Measurements from ENCODE around the gene STXBP5L. TPM values are rescaled to one million over a fixed set of nuclear protein-coding genes. Genes with fewer than 3 reads are reported as not detected.

STXBP5L gene
- total and polyA plus RNA-seq, 10 of the 15 experiments (the other 5 are each of a cell fraction or from before 2014, with no cell fraction given), result under 0.01 to 0.08 (median 0.04) TPM; not detected in 6

- TF ChIP-seq ZNF592 (IDR thresholded peaks at IDR 0.05), result no peak
- TF ChIP-seq WRNIP1 (IDR thresholded peaks at IDR 0.05; ENCODE audit: borderline replicate concordance, low read depth, low read length), result no peak
- no peak for TF ChIP-seq BRCA1 (IDR thresholded peaks at IDR 0.05; ENCODE audit: low read depth, low read length)
- TF ChIP-seq PAX8 (IDR thresholded peaks at IDR 0.05), result no peak
- TF ChIP-seq MEF2A (IDR thresholded peaks at IDR 0.05; ENCODE audit: insufficient read depth, low read depth, low read length), result no peak
These were observed 1.5 kb downstream of the STXBP5L start (continued) for GRCh38 chr3:120909602-120909878.

GRCh38 chr3:120926146-120926545 is 18.1 kb downstream of the STXBP5L start:
- RAD21 ChIA-PET (ENCODE audit: unreplicated experiment), result no interaction called here
- FAIRE-seq, result no peak
- SMC1A ChIA-PET (ENCODE audit: uncharacterized antibody, unreplicated experiment), result no interaction called here
- Histone ChIP-seq H3K4me2 (ENCODE audit: control insufficient read depth, insufficient read depth) (no peak overlapping the region), H3K9ac (ENCODE audit: control insufficient read depth, insufficient read depth, low read length) (no peak overlapping the region), H3K79me2 (ENCODE audit: control insufficient read depth, insufficient read depth, low read length) (no peaks in the 10 kb centered on the region), H3K27me3 (replicated peaks in 1 of 2; ENCODE audit: control insufficient read depth in 2 of 2, insufficient read depth in 2 of 2, low read length in 1 of 2) (no peaks in the 10 kb centered on the region), H3K4me3 (no peak overlapping the region), H4K20me1 (ENCODE audit: control insufficient read depth, insufficient read depth) (no peaks in the 10 kb centered on the region), H3K9me3 (replicated peaks; ENCODE audit: control insufficient read depth, insufficient read depth, low read length) (no peaks in the 10 kb centered on the region), H3K4me1 (ENCODE audit: control insufficient read depth, insufficient read depth, low read length) (no peaks in the 10 kb centered on the region), H3K27ac (ENCODE audit: control insufficient read depth, insufficient read depth) (no peak overlapping the region), H2AFZ (ENCODE audit: control insufficient read depth, low read depth, low read length) (no peak overlapping the region), H3K36me3 (ENCODE audit: control insufficient read depth in 2 of 2, insufficient read depth in 2 of 2, low read length in 1 of 2) (no peaks in the 10 kb centered on the region)
- no peak for TF ChIP-seq SREBF1 (IDR thresholded peaks at IDR 0.05; ENCODE audit: low read length)
- no peak for TF ChIP-seq BHLHE40 (IDR thresholded peaks at IDR 0.05; ENCODE audit: borderline replicate concordance in 1 of 2, low read depth in 2 of 2, low read length in 1 of 2)
- no peak for TF ChIP-seq RB1 (IDR thresholded peaks at IDR 0.05; ENCODE audit: borderline replicate concordance)
- TF ChIP-seq ZNF592 (IDR thresholded peaks at IDR 0.05), result no peak
- no peak for TF ChIP-seq CHD1 (IDR thresholded peaks at IDR 0.05; ENCODE audit: low read depth, low read length)
- TF ChIP-seq IKZF1 (conservative IDR thresholded peaks at IDR 0.05), result no peak
- in situ Hi-C loops (cut with MboI) (no loop called here), intact Hi-C loops (cut with micrococcal nuclease; ENCODE audit: unreplicated experiment) (no loop called here)
- POLR2A ChIA-PET, result no interaction called here
- no peak for ATAC-seq
- no TSS peak for BruUV-seq (replicated peaks)
- no peak for DNase-seq (ENCODE audit: low read depth, low spot score)
- WGBS (ENCODE audit: insufficient coverage, insufficient replicate concordance, low lambda C conversion rate, missing lambda C conversion rate), result 0% methylated on average over 1 of the region's 1 CpG
- CTCF ChIA-PET, result no interaction called here
